Body of pancreas (tissue), 4 donors: Measurements from ENCODE around the gene FGF14. TPM values are rescaled to one million over a fixed set of nuclear protein-coding genes. Genes with fewer than 3 reads are reported as not detected.

Experiments used
- ATAC-seq: fragments of 150-250 bp; one replicate; pipeline ENCODE4 v1.9.1; 2016
- DNase-seq, 4 donors: peaks; one replicate each; pipeline ENCODE4 v3.0.0-alpha.2; 2019
- H3K27ac ChIP-seq, 4 donors: fragments of 200-600 bp; sonication (generic); 1 replicate in 3 of 4; 2 replicates in 1 of 4; pipeline versions ENCODE4 v1.5.1 to v1.6.1; 2016 to 2019; ENCODE audit warnings: mild to moderate bottlenecking in 1 of 4, mixed read lengths in 1 of 4, moderate library complexity in 1 of 4
- H3K27me3 ChIP-seq, 2 donors: fragments of 200-600 bp; sonication (generic); one replicate each; pipeline ENCODE4 v1.6.0; 2016; ENCODE audit warnings: mild to moderate bottlenecking in 1 of 2
- H3K36me3 ChIP-seq, 2 donors: fragments of 200-600 bp; sonication (generic); replicated peaks in 1 of 2; 2 replicates each; pipeline ENCODE4 v1.5.1; 2016; ENCODE audit warnings: low read depth in 2 of 2; ENCODE audit not compliant: insufficient read depth in 1 of 2
- H3K4me1 ChIP-seq: fragments of 200-600 bp; sonication (generic); one replicate; pipeline ENCODE4 v1.6.0; 2016
- H3K4me3 ChIP-seq, 2 donors: fragments of 200-600 bp; sonication (generic); 1 replicate in 1 of 2; 2 replicates in 1 of 2; pipeline ENCODE4 v1.5.1; 2016 to 2019
- H3K9me3 ChIP-seq, 3 donors: fragments of 200-600 bp; sonication (generic); 1 replicate in 2 of 3; 2 replicates in 1 of 3; pipeline ENCODE4 v1.5.1; 2016
- CTCF ChIP-seq, 7 experiments: fragments of 450-650 bp in 4 of 7; fragments of 200-600 bp in 3 of 7; sonication (generic) in 3 of 7; IDR thresholded peaks; one replicate each; pipeline ENCODE4 v1.5.1; 2016 to 2019; ENCODE audit warnings: antibody characterized with exemption in 7 of 7
- POLR2A ChIP-seq, 3 donors: fragments of 450-650 bp; IDR thresholded peaks; one replicate each; pipeline ENCODE4 v1.6.1; 2016; ENCODE audit warnings: antibody characterized with exemption in 3 of 3, mild to moderate bottlenecking in 2 of 3
- WGBS, 2 donors: methylation state at CpG; one replicate each; pipeline ENCODE4 v1.1.5; 2017; 5-methylcytosine and 5-hydroxymethylcytosine counted together
- intact Hi-C: fragments of 100-400 bp; cut with DNase I; formaldehyde crosslinking; loops from one replicate; pipeline ENCODE4 v1.15.1; 2023
- total RNA-seq, 2 donors: library from RNA; depleted of rRNA; stranded (reverse); fragments of >200 nt; gene quantifications; one replicate each; pipeline ENCODE4 v1.1.0, GENCODE V29; 2016

The FGF14 gene
- total RNA-seq, 2 donors from 2014 or later, result under 0.01 to 0.52 TPM

- ATAC-seq (no peak), DNase-seq (no peak)
- intact Hi-C loops, result no loop called here
- H3K27ac ChIP-seq, result no peak overlapping the region
- 83 to 90% methylated on average over 7 of the region's 7 CpGs for WGBS, 2 donors
- TF ChIP-seq POLR2A (IDR thresholded peaks at IDR 0.05), result no peak
- TF ChIP-seq CTCF (IDR thresholded peaks at IDR 0.05), result no peak
- H3K27me3 ChIP-seq, result no peaks in the 10 kb centered on the region
- no peak overlapping the region for H3K4me3 ChIP-seq
- no peaks in the 10 kb centered on the region for H3K9me3 ChIP-seq
- peaks cover 15% of the 10 kb centered on the region for H3K4me1 ChIP-seq
- H3K36me3 ChIP-seq, result no peaks in the 10 kb centered on the region
Observed at GRCh38 chr13:102392481-102393209, 9.2 kb downstream of the FGF14 start.

- TF ChIP-seq CTCF (IDR thresholded peaks at IDR 0.05) (no peak), POLR2A (IDR thresholded peaks at IDR 0.05) (no peak)
- ATAC-seq (no peak), DNase-seq (no peak)
- 81 to 86% methylated on average over 5 of the region's 5 CpGs for WGBS, 2 donors
- no peak overlapping the region for H3K27ac ChIP-seq
- no peaks in the 10 kb centered on the region for H3K27me3 ChIP-seq
- no peaks in the 10 kb centered on the region for H3K36me3 ChIP-seq
- H3K9me3 ChIP-seq, result no peaks in the 10 kb centered on the region
- no peak overlapping the region for H3K4me3 ChIP-seq
- intact Hi-C loops, result no loop called here
- H3K4me1 ChIP-seq, result no peaks in the 10 kb centered on the region
Observed at GRCh38 chr13:102386461-102386860, 15.4 kb downstream of the FGF14 start.

- Histone ChIP-seq H3K27ac (no peak overlapping the region), H3K36me3 (no peaks in the 10 kb centered on the region), H3K4me1 (no peaks in the 10 kb centered on the region), H3K9me3 (no peaks in the 10 kb centered on the region), H3K27me3 (no peaks in the 10 kb centered on the region), H3K4me3 (no peak overlapping the region)
- DNase-seq (no peak), ATAC-seq (no peak)
- WGBS, 2 donors, result 56 to 65% methylated on average over 1 of the region's 1 CpG
- TF ChIP-seq CTCF (IDR thresholded peaks at IDR 0.05), result no peak
- no peak for TF ChIP-seq POLR2A (IDR thresholded peaks at IDR 0.05)
- intact Hi-C loops, result no loop called here
Observed at GRCh38 chr13:102380012-102380411, 21.8 kb downstream of the FGF14 start.

- DNase-seq (no peak), ATAC-seq (no peak)
- no peaks in the 10 kb centered on the region for H3K36me3 ChIP-seq
- intact Hi-C loops, result no loop called here
- no peaks in the 10 kb centered on the region for H3K9me3 ChIP-seq
- no peaks in the 10 kb centered on the region for H3K4me1 ChIP-seq
- H3K27me3 ChIP-seq, result no peaks in the 10 kb centered on the region
- TF ChIP-seq CTCF (IDR thresholded peaks at IDR 0.05) (no peak), POLR2A (IDR thresholded peaks at IDR 0.05) (no peak)
- 95 to 97% methylated on average over 1 of the region's 1 CpG for WGBS, 2 donors
- no peak overlapping the region for H3K4me3 ChIP-seq
- H3K27ac ChIP-seq, result no peak overlapping the region
Observed at GRCh38 chr13:102376318-102376717, 25.5 kb downstream of the FGF14 start.

GRCh38 chr13:102374726-102375125, 27.1 kb downstream of the FGF14 start:
- no peak for ATAC-seq
- intact Hi-C loops, result no loop called here
- no peak for TF ChIP-seq CTCF (IDR thresholded peaks at IDR 0.05)
- Histone ChIP-seq H3K9me3 (no peaks in the 10 kb centered on the region), H3K27ac (no peak overlapping the region), H3K27me3 (no peaks in the 10 kb centered on the region), H3K36me3 (no peaks in the 10 kb centered on the region), H3K4me1 (no peaks in the 10 kb centered on the region), H3K4me3 (no peak overlapping the region)
- no peak for DNase-seq
- WGBS, 2 donors, result 94 to 95% methylated on average over 1 of the region's 1 CpG
